HEK293 (cell line): ENCODE results near the gene SLC39A11.
"Not testable (repeated sequence)": the region's sequence is repeated elsewhere in the genome, so short reads cannot be mapped to it uniquely, and the experiment has no call there.

Experiments
- CTCF ChIA-PET: fragments of 350-600 bp; formaldehyde crosslinking; extraction: SDS; loops from one replicate; lab custom pipeline; 2021; ENCODE audit warnings: antibody characterized with exemption; lab: Yijun Ruan, JAX
- POLR2A ChIA-PET: fragments of 300-600 bp; formaldehyde crosslinking; extraction: SDS; loops from one replicate; lab custom pipeline; 2020; ENCODE audit warnings: antibody characterized with exemption, inconsistent platforms; lab: Yijun Ruan, JAX
- H3K27ac ChIP-seq: fragments of 200-500 bp; sonication (Bioruptor generic); 2 replicates; pipeline ENCODE4 v1.5.1; 2014; ENCODE audit warnings: low read depth, low read length, control low read depth, inconsistent platforms; ENCODE audit errors: extremely low read depth
- H3K36me3 ChIP-seq, 2 experiments: fragments of 200-500 bp in 1 of 2; sonication (Bioruptor generic) in 1 of 2; 1 replicate in 1 of 2; 2 replicates in 1 of 2; pipeline ENCODE4 v1.5.1; 2014 to 2017; ENCODE audit warnings: inconsistent platforms in 2 of 2, low read length in 2 of 2; ENCODE audit not compliant: control insufficient read depth in 2 of 2, insufficient read depth in 1 of 2
- H3K4me1 ChIP-seq: fragments of 200-500 bp; sonication (Bioruptor generic); 2 replicates; pipeline ENCODE4 v1.5.1; 2014; ENCODE audit warnings: mild to moderate bottlenecking, low read length, inconsistent platforms; ENCODE audit not compliant: control insufficient read depth, insufficient read depth
- H3K4me3 ChIP-seq: 2 replicates; pipeline ENCODE4 v1.5.1; 2011; ENCODE audit warnings: low read depth, mild to moderate bottlenecking, control low read depth, low read length, moderate library complexity
- H3K9me3 ChIP-seq: fragments of 200-500 bp; sonication (Bioruptor generic); 2 replicates; pipeline ENCODE4 v1.5.1; 2014; ENCODE audit warnings: low read depth, low read length, inconsistent platforms; ENCODE audit not compliant: control insufficient read depth, insufficient read depth
- BCL11A ChIP-seq: fragments of 450-650 bp; formaldehyde crosslinking; IDR thresholded peaks from 2 replicates; pipeline ENCODE4 v1.5.1; 2016; ENCODE audit warnings: low read depth, missing biosample characterization, missing genetic modification characterization
- IKZF3 ChIP-seq: fragments of 450-650 bp; IDR thresholded peaks from 2 replicates; pipeline ENCODE4 v1.5.0; 2018; ENCODE audit warnings: missing biosample characterization, mild to moderate bottlenecking, missing genetic modification characterization, moderate library complexity
- KLF1 ChIP-seq: fragments of 450-650 bp; formaldehyde crosslinking; IDR thresholded peaks from 2 replicates; pipeline ENCODE4 v1.5.1; 2016; ENCODE audit warnings: missing biosample characterization, missing genetic modification characterization
- KLF8 ChIP-seq: fragments of 450-650 bp; formaldehyde crosslinking; IDR thresholded peaks from 2 replicates; pipeline ENCODE4 v1.5.1; 2016; ENCODE audit warnings: missing biosample characterization, missing genetic modification characterization
- REPIN1 ChIP-seq: fragments of 450-650 bp; formaldehyde crosslinking; IDR thresholded peaks from 2 replicates; pipeline ENCODE4 v1.5.1; 2017; ENCODE audit warnings: missing biosample characterization, missing genetic modification characterization, low read depth
- SALL2 ChIP-seq: fragments of 450-650 bp; formaldehyde crosslinking; IDR thresholded peaks from 2 replicates; pipeline ENCODE4 v1.5.0; 2017; ENCODE audit warnings: missing biosample characterization, mild to moderate bottlenecking, missing genetic modification characterization, borderline replicate concordance
- SCRT1 ChIP-seq: fragments of 450-650 bp; formaldehyde crosslinking; IDR thresholded peaks from 2 replicates; pipeline ENCODE4 v1.5.1; 2016; ENCODE audit warnings: missing biosample characterization, missing genetic modification characterization, borderline replicate concordance
- SCRT2 ChIP-seq: fragments of 450-650 bp; formaldehyde crosslinking; IDR thresholded peaks from 2 replicates; pipeline ENCODE4 v1.5.1; 2016; ENCODE audit warnings: missing biosample characterization, missing genetic modification characterization
- SP3 ChIP-seq: fragments of 450-650 bp; formaldehyde crosslinking; IDR thresholded peaks from 2 replicates; pipeline ENCODE4 v1.5.1; 2016; ENCODE audit warnings: missing biosample characterization, missing genetic modification characterization
- SP7 ChIP-seq: fragments of 450-650 bp; formaldehyde crosslinking; IDR thresholded peaks from 2 replicates; pipeline ENCODE4 v1.5.1; 2016; ENCODE audit warnings: missing biosample characterization, missing genetic modification characterization
- ZNF146 ChIP-seq: fragments of 450-650 bp; formaldehyde crosslinking; IDR thresholded peaks from 2 replicates; pipeline ENCODE4 v1.5.1; 2016; ENCODE audit warnings: missing biosample characterization, missing genetic modification characterization
- ZNF354C ChIP-seq: fragments of 450-650 bp; formaldehyde crosslinking; IDR thresholded peaks from 2 replicates; pipeline ENCODE4 v1.5.1; 2016; ENCODE audit warnings: missing biosample characterization, missing genetic modification characterization, low read depth, borderline replicate concordance
- ZNF394 ChIP-seq: fragments of 450-650 bp; formaldehyde crosslinking; IDR thresholded peaks from 2 replicates; pipeline ENCODE4 v1.5.1; 2016; ENCODE audit warnings: missing biosample characterization, missing genetic modification characterization, mild to moderate bottlenecking, moderate library complexity, borderline replicate concordance
- ZNF416 ChIP-seq: fragments of 450-650 bp; formaldehyde crosslinking; IDR thresholded peaks from 2 replicates; pipeline ENCODE4 v1.5.1; 2016; ENCODE audit warnings: missing biosample characterization, missing genetic modification characterization
- ZNF548 ChIP-seq: fragments of 450-650 bp; formaldehyde crosslinking; IDR thresholded peaks from 2 replicates; pipeline ENCODE4 v1.5.1; 2016; ENCODE audit warnings: missing biosample characterization, missing genetic modification characterization
- ZNF571 ChIP-seq: fragments of 450-650 bp; formaldehyde crosslinking; IDR thresholded peaks from 2 replicates; pipeline ENCODE4 v1.5.0; 2017; ENCODE audit warnings: missing biosample characterization, missing genetic modification characterization
- ZNF624 ChIP-seq: fragments of 450-650 bp; formaldehyde crosslinking; IDR thresholded peaks from 2 replicates; pipeline ENCODE4 v1.5.1; 2017; ENCODE audit warnings: missing biosample characterization, missing genetic modification characterization
- ZNF658 ChIP-seq: fragments of 450-650 bp; formaldehyde crosslinking; IDR thresholded peaks from 2 replicates; pipeline ENCODE4; 2016; ENCODE audit warnings: missing biosample characterization, missing genetic modification characterization
- ZNF707 ChIP-seq: fragments of 450-650 bp; formaldehyde crosslinking; IDR thresholded peaks from 2 replicates; pipeline ENCODE4 v1.5.1; 2016; ENCODE audit warnings: missing biosample characterization, missing genetic modification characterization
- TF ChIP-seq, protein P1 (sequence below): fragments of 450-650 bp; formaldehyde crosslinking; IDR thresholded peaks from 2 replicates; pipeline ENCODE4 v1.5.1; 2016; ENCODE audit warnings: missing biosample characterization, missing genetic modification characterization, low read depth
- TF ChIP-seq, protein P2 (sequence below): fragments of 450-650 bp; formaldehyde crosslinking; IDR thresholded peaks from 2 replicates; pipeline ENCODE4 v1.5.1; 2016; ENCODE audit warnings: missing biosample characterization, missing genetic modification characterization

Gene SLC39A11

DNA sequence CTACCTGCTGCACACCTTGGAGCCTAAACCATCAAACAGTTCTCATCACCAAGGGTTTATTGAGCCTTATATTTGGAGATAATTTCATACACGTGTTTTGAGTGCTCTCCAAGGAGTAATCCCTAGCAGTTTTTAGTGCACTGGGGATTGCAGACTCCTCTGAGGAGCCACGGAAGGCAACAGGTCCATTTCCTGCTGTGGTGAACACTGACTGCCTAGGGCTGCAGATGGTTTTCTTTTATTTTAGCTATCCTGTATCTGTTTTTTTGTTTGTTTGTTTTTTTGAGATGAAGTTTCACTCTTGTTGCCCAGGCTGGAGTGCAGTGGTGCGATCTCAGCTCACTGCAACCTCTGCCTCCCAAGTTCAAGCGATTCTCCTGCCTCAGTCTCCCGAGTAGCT, 93.0 kb downstream of the SLC39A11 start:
- H3K9me3 ChIP-seq, H3K36me3 ChIP-seq, H3K27ac ChIP-seq, H3K4me3 ChIP-seq, POLR2A ChIA-PET, H3K4me1 ChIP-seq: not testable (repeated sequence)
- TF ChIP-seq SCRT2 (tag by site-specific recombination): peak; percentile 82
- peak; percentile 78 for TF ChIP-seq SCRT1
- CTCF ChIA-PET: interaction anchor here (4.8 kb wide), 1 partner anchor 14 kb away, joined by 22 read pairs; no protein-coding TSS in a partner anchor

DNA sequence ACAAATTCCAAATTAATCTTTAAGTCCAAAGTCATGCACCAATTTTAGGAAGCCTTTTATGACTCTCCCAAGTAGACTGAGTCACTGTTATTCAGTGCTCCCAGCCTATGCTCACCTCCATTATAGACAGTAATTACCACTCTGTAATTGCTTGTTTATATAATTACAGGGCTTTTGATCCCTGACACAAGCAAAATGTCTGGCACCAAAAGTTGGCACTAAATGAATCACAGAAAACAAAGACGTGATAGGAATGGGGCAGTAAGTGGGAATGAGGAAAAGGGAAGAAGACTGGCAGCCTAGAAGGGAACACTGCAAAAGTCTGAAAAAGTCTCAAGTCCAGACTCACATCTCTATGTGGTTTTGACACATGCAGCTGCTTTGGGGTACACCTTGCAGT, 94.1 kb downstream of the SLC39A11 start:
- ChIA-PET POLR2A (no interaction called here), CTCF (interaction anchor here (4.8 kb wide), 1 partner anchor 12 kb away, joined by 22 read pairs; no protein-coding TSS in a partner anchor)
- Histone ChIP-seq H3K27ac (no peak overlapping the region), H3K4me1 (no peaks in the 10 kb centered on the region), H3K36me3 (no peaks in the 10 kb centered on the region), H3K9me3 (no peaks in the 10 kb centered on the region), H3K4me3 (no peak overlapping the region)
- no peak for TF ChIP-seq ZNF624 (tag by site-specific recombination)
- peak; percentile 91 for TF ChIP-seq SP7

DNA sequence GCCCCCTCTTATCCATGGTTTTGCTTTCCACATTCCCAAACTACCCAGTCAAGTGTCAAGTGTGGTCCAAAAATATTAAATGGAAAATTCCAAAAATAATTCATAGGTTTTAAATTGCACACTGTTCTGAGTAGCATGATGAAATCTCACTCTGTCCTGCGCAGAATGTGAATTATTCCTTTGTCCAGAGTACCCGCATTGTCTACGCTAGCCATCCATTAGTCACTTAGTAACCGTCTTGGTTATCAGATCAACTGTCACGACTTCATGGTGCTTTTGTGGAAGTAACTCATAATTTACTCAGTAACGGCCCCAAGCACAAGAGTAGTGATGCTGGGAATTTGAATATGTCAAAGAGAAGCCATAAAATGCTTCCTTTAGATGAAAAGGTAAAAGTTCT, 94.9 kb downstream of the SLC39A11 start:
- H3K4me3 ChIP-seq: no peak overlapping the region
- no peak for TF ChIP-seq ZNF548
- TF ChIP-seq KLF1 (tag by site-specific recombination): no peak
- TF ChIP-seq ZNF571 (tag by site-specific recombination): no peak
- TF ChIP-seq ZNF354C (tag by site-specific recombination): no peak
- TF ChIP-seq ZNF394 (tag by site-specific recombination): no peak
- TF ChIP-seq ZNF707 (tag by site-specific recombination): no peak
- no peak for TF ChIP-seq SP3 (tag by site-specific recombination)
- no peak for TF ChIP-seq ZNF416 (tag by site-specific recombination)
- TF ChIP-seq REPIN1 (tag by site-specific recombination): no peak
- TF ChIP-seq KLF8 (tag by site-specific recombination): no peak
- no peak for TF ChIP-seq SP7
- TF ChIP-seq SALL2: no peak
- TF ChIP-seq, protein P1, sequence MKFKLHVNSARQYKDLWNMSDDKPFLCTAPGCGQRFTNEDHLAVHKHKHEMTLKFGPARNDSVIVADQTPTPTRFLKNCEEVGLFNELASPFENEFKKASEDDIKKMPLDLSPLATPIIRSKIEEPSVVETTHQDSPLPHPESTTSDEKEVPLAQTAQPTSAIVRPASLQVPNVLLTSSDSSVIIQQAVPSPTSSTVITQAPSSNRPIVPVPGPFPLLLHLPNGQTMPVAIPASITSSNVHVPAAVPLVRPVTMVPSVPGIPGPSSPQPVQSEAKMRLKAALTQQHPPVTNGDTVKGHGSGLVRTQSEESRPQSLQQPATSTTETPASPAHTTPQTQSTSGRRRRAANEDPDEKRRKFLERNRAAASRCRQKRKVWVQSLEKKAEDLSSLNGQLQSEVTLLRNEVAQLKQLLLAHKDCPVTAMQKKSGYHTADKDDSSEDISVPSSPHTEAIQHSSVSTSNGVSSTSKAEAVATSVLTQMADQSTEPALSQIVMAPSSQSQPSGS (tag by site-specific recombination): no peak
- TF ChIP-seq, protein P2, sequence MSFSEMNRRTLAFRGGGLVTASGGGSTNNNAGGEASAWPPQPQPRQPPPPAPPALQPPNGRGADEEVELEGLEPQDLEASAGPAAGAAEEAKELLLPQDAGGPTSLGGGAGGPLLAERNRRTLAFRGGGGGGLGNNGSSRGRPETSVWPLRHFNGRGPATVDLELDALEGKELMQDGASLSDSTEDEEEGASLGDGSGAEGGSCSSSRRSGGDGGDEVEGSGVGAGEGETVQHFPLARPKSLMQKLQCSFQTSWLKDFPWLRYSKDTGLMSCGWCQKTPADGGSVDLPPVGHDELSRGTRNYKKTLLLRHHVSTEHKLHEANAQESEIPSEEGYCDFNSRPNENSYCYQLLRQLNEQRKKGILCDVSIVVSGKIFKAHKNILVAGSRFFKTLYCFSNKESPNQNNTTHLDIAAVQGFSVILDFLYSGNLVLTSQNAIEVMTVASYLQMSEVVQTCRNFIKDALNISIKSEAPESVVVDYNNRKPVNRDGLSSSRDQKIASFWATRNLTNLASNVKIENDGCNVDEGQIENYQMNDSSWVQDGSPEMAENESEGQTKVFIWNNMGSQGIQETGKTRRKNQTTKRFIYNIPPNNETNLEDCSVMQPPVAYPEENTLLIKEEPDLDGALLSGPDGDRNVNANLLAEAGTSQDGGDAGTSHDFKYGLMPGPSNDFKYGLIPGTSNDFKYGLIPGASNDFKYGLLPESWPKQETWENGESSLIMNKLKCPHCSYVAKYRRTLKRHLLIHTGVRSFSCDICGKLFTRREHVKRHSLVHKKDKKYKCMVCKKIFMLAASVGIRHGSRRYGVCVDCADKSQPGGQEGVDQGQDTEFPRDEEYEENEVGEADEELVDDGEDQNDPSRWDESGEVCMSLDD (tag by site-specific recombination): no peak
- no peak for TF ChIP-seq BCL11A (tag by site-specific recombination)
- TF ChIP-seq ZNF146 (tag by site-specific recombination): no peak
- no peak for TF ChIP-seq IKZF3 (tag by site-specific recombination)
- no peak for TF ChIP-seq ZNF658 (tag by site-specific recombination)
- ChIA-PET POLR2A (no interaction called here), CTCF (interaction anchor here (0.6 to 4.1 kb wide), 2 partner anchors 12 to 438 kb away, joined by 3 to 33 read pairs; no protein-coding TSS in a partner anchor)
- no peaks in the 10 kb centered on the region for H3K9me3 ChIP-seq
- H3K36me3 ChIP-seq: no peaks in the 10 kb centered on the region
- no peaks in the 10 kb centered on the region for H3K4me1 ChIP-seq
- H3K27ac ChIP-seq: no peak overlapping the region
